ENCODE data around the gene PRKAG3.

Gene PRKAG3

DNA sequence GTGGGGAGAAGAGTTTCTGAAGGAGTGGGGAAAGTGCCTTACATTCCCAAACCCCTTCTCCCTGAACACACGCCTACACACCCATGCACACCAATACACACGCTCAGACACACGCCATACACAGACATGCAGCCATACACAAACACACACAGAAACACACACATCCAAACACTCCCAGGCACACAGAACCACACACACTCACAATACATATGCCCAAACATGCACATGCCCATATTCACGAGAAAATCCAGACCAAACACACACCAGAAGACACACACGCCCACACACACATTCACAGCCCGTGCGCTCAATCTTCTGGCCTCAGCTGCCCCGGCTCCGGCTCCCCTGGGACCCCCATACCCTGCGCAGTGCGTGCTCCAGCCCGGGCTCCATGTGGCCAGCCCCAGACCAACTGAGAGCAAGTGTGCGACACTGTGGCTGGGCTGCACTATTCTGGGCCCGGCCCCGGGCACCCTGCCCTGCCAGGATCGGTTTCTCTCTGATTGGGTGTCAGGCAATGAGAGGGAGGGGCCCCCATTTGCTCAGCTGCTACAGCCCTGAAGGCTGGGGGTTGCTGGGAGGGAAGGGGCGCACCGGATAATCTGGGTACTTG lies at the start of gene PRKAG3:
Gene PRKAG3 (minus strand): TSS at position 426 of the 613 bp plus-strand sequence.
- in situ Hi-C loops (cut with MboI; ENCODE audit: low sequenced_read_pairs), result no loop called here
- DNase-seq (ENCODE audit: low spot score in 2 of 2), result no peak
- no peaks in the 10 kb centered on the region for H3K9me3 ChIP-seq
- peaks cover 22% of the 10 kb centered on the region for H3K27me3 ChIP-seq (ENCODE audit: low read depth)
- H3K4me3 ChIP-seq, result no peak within 1 kb of the TSS
- peaks cover 5% of the 10 kb centered on the region for H3K4me1 ChIP-seq
- H3K36me3 ChIP-seq (replicated peaks), result no peaks in the 10 kb centered on the region

DNA sequence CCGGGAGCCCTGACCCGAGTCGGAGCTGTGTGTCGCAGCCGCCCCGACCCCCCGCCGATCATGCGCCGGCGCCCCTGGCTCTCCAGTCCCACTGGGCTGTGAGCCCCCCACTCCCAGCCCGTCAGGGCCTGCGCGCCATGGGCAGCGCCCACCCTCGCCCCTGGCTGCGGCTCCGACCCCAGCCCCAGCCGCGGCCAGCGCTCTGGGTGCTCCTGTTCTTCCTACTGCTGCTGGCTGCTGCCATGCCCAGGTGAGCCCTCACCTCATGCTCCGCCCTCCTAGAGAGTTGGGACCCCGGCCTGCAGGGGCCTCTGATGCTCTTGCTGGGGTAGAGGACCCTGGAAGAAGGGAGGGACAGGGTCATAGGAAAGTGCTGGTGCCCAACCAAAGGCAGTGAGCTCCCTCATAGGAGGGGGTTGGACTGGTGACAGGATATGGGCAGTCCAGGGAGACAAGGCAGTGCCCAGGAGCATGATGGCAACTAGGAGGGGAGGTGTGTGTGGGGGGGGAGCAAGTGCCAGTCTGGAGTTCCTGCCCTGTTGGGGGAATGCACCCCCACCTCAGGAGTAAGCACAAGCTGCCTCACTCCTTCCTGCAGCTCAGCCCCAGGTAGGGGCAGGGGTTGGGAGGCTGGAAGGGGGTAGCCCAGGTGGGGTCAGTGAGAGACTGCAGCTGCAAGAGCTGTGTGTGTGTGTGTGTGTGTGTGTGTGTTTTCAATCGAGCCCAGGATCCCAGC lies 49.4 kb upstream of the PRKAG3 start:
- Histone ChIP-seq H3K27me3 (ENCODE audit: low read depth) (peaks cover 17% of the 10 kb centered on the region), H3K4me3 (no peak overlapping the region; the same call in 1 of the 2 replicates), H3K9me3 (no peaks in the 10 kb centered on the region), H3K4me1 (peaks cover 2% of the 10 kb centered on the region; the same call in 1 of the 2 replicates), H3K36me3 (replicated peaks) (no peaks in the 10 kb centered on the region)
- DNase-seq (ENCODE audit: low spot score in 2 of 2), result no peak
- in situ Hi-C loops (cut with MboI; ENCODE audit: low sequenced_read_pairs), result no loop called here

DNA sequence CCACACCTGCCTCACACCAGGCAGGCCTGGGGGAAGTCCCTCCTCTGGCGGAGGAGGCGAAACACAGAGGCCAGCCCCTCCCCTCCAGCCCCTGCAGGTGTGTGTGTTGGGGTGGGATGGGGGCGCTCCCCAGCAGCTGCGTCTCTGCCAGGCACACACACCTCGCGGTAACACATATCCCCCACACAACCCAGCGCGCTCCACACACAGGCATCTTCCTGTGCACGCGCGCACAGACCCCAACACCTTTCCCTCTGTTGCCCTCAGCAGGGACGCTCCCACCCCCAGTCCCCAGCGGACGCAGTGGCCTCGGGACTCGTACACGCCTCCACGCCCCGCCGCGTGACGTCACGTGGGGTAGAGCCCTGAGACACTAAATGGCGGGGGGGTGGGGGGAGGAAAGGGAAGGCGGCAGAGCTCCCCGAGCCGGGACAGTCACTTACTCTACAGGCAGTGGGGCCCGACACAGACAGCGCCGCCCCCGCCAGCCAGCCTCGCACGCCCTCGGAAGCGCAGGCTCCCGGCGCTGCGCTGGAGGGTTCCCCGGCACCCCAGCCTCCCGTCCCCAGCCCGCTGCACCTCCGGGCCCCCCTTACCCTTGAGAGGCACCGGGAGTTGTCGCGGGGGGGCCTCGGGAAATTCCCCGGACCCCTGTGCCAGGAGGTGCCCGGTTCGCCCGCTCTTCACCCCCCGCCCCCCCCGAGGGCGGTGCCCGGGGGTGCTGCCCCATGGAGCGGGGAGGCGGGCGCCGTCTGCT lies 48.7 kb upstream of the PRKAG3 start, which contains the start of gene WNT10A:
Gene WNT10A (plus strand): TSS at position 751 of the 757 bp plus-strand sequence. CDS start 144 bp downstream, outside the sequence.
- H3K9me3 ChIP-seq, result no peaks in the 10 kb centered on the region
- peak within 1 kb of the TSS; percentile 21 for H3K4me3 ChIP-seq
- no peaks in the 10 kb centered on the region for H3K36me3 ChIP-seq (replicated peaks)
- H3K27me3 ChIP-seq (ENCODE audit: low read depth), result peaks cover 17% of the 10 kb centered on the region
- DNase-seq (ENCODE audit: low spot score in 2 of 2), result no peak
- in situ Hi-C loops (cut with MboI; ENCODE audit: low sequenced_read_pairs), result no loop called here
- peaks cover 2% of the 10 kb centered on the region; the same call in 1 of the 2 replicates for H3K4me1 ChIP-seq

DNA sequence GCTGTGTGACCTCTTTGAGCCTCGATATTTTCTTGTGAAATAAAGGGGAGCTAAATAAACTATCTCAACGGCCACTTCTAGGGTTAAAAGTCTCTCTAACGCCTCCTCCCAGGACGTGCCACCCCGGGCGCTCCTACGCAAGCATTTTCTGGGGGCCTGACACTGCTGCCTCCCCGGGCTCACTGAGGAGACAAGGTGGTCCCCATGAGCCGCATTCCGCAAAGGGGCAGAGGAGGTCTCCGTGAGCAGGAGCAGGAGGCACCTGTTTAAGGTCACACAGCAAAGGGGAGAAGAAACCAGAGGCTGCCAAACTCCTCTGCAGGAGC lies 48.1 kb upstream of the PRKAG3 start:
- Histone ChIP-seq H3K4me1 (peaks cover 2% of the 10 kb centered on the region; the same call in 1 of the 2 replicates), H3K27me3 (ENCODE audit: low read depth) (peaks cover 17% of the 10 kb centered on the region), H3K4me3 (no peak overlapping the region; the same call in 1 of the 2 replicates), H3K9me3 (no peaks in the 10 kb centered on the region), H3K36me3 (replicated peaks) (no peaks in the 10 kb centered on the region)
- in situ Hi-C loops (cut with MboI; ENCODE audit: low sequenced_read_pairs), result no loop called here
- DNase-seq (ENCODE audit: low spot score in 2 of 2), result no peak

DNA sequence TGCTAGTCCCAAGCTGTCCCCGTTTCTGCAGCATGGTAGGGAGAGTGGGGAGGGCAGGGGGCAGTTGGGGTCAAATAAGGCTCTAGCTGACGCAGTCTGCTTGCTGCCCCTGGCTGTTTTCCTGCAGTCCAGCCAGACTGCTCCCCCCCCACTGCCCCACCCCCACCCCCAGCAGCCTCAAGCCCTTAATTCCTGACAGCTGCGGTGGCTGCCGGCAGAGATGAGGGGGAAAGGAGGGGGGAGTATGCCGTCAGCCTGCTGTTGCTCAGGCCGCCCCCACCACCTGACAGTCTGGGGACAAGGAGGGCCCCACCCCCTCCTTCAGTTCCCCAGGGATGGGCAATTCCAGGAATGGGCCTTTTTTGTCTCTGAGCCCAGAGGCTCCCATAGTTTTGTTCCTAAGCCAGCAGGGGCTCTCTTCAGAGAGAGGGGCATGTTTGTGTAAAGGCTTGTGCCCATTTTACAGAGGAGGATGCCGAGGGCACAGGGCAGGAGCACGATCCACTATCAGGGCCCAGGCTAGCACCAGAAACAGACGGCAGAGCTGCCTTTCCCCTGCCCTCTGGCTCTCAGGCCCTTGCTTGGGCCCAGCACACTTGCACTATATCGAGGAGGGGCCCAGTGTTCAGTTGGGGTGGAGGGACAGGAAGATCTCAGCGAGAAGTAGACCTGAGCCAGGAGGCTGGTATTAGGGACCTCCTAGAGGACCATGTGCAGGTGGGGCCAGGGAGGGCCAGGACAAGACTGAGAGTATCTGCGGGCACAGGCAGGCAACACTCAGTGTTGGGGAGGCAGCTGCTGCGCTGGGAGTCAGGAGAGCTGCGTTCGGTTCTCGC lies 47.5 kb upstream of the PRKAG3 start:
- peaks cover 2% of the 10 kb centered on the region; the same call in 1 of the 2 replicates for H3K4me1 ChIP-seq
- H3K9me3 ChIP-seq, result no peaks in the 10 kb centered on the region
- H3K36me3 ChIP-seq (replicated peaks), result no peaks in the 10 kb centered on the region
- no peak overlapping the region for H3K4me3 ChIP-seq
- H3K27me3 ChIP-seq (ENCODE audit: low read depth), result peaks cover 17% of the 10 kb centered on the region
- DNase-seq (ENCODE audit: low spot score in 2 of 2), result no peak
- in situ Hi-C loops (cut with MboI; ENCODE audit: low sequenced_read_pairs), result no loop called here

DNA sequence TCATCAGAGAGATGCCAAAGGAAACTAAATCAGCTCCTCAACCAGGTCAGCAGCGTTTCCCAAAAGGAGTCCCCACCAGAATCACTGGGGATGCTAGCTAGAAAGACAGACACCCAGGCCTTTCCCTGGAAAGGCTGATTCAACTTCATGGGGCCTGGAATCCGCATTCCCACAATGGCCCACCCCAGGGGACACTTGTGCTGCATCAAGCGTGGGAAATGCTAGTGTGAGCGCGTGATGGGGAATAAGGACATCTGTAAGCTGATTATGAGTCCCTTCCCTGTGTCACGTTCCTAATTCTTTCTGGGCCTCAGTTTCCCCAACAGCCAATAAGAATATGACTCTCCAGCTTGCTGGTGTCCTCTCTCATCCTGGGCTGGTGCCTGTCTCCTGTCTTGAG lies 46.9 kb upstream of the PRKAG3 start:
- H3K4me3 ChIP-seq, result no peak overlapping the region
- no peaks in the 10 kb centered on the region for H3K9me3 ChIP-seq
- H3K36me3 ChIP-seq (replicated peaks), result no peaks in the 10 kb centered on the region
- no peak for DNase-seq (ENCODE audit: low spot score in 2 of 2)
- peaks cover 17% of the 10 kb centered on the region for H3K27me3 ChIP-seq (ENCODE audit: low read depth)
- H3K4me1 ChIP-seq, result peaks cover 2% of the 10 kb centered on the region; the same call in 1 of the 2 replicates
- in situ Hi-C loops (cut with MboI; ENCODE audit: low sequenced_read_pairs), result no loop called here

DNA sequence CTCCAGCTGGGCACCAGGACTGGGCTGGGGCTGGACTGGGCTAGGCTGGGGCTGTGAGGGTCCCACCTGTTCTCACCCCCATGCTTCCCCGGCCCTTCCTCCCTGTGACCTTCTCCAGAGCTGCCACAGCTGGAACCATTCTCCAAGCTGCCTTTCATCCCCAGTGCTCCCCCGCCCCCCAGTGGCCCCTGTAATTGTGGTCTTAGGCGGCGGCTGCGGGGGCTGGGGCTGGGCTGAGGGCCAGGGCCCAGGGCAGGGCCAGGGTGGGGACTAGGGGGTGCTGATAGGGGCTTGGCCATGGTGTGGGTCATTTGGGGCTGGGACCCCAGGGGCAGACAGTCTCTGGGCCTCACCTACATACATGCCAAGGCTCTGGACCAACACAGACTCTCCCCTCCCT lies 46.3 kb upstream of the PRKAG3 start:
- H3K27me3 ChIP-seq (ENCODE audit: low read depth), result peaks cover 17% of the 10 kb centered on the region
- H3K9me3 ChIP-seq, result no peaks in the 10 kb centered on the region
- in situ Hi-C loops (cut with MboI; ENCODE audit: low sequenced_read_pairs), result no loop called here
- no peak for DNase-seq (ENCODE audit: low spot score in 2 of 2)
- H3K36me3 ChIP-seq (replicated peaks), result no peaks in the 10 kb centered on the region
- H3K4me3 ChIP-seq, result no peak overlapping the region
- no peaks in the 10 kb centered on the region for H3K4me1 ChIP-seq

DNA sequence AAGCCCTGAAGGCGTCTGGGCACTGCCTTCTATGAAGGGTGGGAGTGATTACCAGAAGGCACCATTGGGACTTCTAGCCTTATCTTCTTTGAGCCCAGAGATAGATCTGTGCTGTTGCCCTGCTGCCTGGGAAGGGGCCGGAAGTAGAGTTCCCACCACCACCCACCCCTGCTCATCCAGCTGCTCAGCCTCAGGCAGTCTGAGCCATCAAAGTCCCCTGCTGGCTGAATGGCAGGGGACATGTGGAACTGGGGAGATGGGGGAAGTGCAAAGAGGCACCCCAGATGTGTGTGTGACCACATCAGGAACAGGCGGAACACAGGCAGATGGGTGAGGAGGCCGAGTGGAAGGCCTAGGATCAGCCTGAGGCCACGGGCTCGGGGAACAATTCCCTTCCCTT lies 45.7 kb upstream of the PRKAG3 start:
- DNase-seq (ENCODE audit: low spot score in 2 of 2), result no peak
- Histone ChIP-seq H3K9me3 (no peaks in the 10 kb centered on the region), H3K36me3 (replicated peaks) (no peaks in the 10 kb centered on the region), H3K4me1 (no peaks in the 10 kb centered on the region), H3K4me3 (no peak overlapping the region), H3K27me3 (ENCODE audit: low read depth) (peaks cover 22% of the 10 kb centered on the region)
- in situ Hi-C loops (cut with MboI; ENCODE audit: low sequenced_read_pairs), result no loop called here

DNA sequence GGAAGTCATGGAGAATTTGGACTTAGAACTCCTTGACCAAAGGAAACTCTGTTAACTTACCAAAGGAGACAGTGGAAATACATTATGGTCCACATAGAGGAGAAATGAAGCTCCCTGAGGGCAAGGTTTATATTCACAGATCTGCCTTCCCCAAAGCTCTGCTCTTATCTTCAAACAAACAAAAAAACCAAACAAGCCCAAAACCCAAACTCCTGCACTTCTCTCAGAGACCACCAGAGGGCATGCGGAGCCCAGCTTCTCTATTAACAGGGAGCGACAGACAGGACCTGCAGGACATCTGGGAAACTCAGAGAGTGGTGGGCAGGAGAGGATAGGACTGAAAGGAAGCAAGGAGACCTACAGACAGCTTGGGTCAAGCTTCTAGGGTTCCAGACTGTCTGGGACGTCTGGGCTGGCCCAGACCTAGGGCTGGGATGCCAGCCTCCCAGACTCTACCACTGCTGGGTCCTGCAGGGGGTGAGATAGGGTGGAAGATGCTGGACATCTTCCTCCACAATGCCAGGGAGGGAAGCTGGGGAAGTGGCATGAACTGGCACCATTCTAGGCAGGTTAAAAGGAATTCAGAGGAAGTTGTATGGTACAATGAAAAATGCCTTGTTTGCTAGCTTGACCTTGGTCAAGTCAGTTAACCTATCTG lies 45.1 kb upstream of the PRKAG3 start:
- in situ Hi-C loops (cut with MboI; ENCODE audit: low sequenced_read_pairs), result no loop called here
- DNase-seq (ENCODE audit: low spot score in 2 of 2), result peak; percentile 40 to 78
- Histone ChIP-seq H3K4me3 (no peak overlapping the region), H3K27me3 (ENCODE audit: low read depth) (peaks cover 28% of the 10 kb centered on the region), H3K9me3 (no peaks in the 10 kb centered on the region), H3K36me3 (replicated peaks) (no peaks in the 10 kb centered on the region), H3K4me1 (no peaks in the 10 kb centered on the region)

DNA sequence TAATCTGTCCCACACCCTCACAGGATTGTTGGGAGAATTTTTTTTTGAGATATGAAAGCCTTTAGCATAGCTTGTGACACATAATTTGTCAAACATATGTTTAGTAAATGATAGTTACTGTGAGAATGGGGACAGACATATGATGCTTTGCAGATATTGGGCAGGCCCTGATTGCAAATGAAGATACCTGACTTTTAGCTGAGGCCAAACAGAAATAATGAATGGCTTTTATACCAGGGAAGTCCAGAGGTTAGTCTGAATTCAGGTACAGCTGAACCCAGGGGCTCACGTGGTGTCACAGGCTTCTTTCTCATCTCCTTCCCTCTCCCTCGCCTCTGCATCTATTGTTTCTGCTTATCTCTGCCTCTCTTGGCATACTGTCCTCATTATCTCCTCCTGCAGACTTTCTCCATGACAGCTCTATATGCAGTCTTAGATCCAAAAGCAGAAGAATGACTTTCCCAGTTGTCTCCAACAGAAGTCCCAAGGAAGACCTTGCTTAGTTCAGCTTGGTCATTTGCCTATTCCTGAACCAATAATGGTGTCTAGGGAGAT lies 44.2 kb upstream of the PRKAG3 start:
- peaks cover 33% of the 10 kb centered on the region for H3K27me3 ChIP-seq (ENCODE audit: low read depth)
- H3K36me3 ChIP-seq (replicated peaks), result no peaks in the 10 kb centered on the region
- H3K9me3 ChIP-seq, result no peaks in the 10 kb centered on the region
- no peaks in the 10 kb centered on the region for H3K4me1 ChIP-seq
- DNase-seq (ENCODE audit: low spot score in 2 of 2), result no peak
- no peak overlapping the region for H3K4me3 ChIP-seq
- in situ Hi-C loops (cut with MboI; ENCODE audit: low sequenced_read_pairs), result no loop called here

DNA sequence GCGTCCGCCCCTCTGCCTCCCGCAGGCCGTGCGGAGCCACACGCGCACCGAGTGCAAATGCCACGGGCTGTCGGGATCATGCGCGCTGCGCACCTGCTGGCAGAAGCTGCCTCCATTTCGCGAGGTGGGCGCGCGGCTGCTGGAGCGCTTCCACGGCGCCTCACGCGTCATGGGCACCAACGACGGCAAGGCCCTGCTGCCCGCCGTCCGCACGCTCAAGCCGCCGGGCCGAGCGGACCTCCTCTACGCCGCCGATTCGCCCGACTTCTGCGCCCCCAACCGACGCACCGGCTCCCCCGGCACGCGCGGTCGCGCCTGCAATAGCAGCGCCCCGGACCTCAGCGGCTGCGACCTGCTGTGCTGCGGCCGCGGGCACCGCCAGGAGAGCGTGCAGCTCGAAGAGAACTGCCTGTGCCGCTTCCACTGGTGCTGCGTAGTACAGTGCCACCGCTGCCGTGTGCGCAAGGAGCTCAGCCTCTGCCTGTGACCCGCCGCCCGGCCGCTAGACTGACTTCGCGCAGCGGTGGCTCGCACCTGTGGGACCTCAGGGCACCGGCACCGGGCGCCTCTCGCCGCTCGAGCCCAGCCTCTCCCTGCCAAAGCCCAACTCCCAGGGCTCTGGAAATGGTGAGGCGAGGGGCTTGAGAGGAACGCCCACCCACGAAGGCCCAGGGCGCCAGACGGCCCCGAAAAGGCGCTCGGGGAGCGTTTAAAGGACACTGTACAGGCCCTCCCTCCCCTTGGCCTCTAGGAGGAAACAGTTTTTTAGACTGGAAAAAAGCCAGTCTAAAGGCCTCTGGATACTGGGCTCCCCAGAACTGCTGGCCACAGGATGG lies 42.0 kb upstream of the PRKAG3 start:
- Histone ChIP-seq H3K4me1 (no peaks in the 10 kb centered on the region), H3K36me3 (replicated peaks) (no peaks in the 10 kb centered on the region), H3K9me3 (no peaks in the 10 kb centered on the region), H3K4me3 (no peak overlapping the region), H3K27me3 (ENCODE audit: low read depth) (peaks cover 32% of the 10 kb centered on the region)
- in situ Hi-C loops (cut with MboI; ENCODE audit: low sequenced_read_pairs), result no loop called here
- DNase-seq (ENCODE audit: low spot score in 2 of 2), result no peak

DNA sequence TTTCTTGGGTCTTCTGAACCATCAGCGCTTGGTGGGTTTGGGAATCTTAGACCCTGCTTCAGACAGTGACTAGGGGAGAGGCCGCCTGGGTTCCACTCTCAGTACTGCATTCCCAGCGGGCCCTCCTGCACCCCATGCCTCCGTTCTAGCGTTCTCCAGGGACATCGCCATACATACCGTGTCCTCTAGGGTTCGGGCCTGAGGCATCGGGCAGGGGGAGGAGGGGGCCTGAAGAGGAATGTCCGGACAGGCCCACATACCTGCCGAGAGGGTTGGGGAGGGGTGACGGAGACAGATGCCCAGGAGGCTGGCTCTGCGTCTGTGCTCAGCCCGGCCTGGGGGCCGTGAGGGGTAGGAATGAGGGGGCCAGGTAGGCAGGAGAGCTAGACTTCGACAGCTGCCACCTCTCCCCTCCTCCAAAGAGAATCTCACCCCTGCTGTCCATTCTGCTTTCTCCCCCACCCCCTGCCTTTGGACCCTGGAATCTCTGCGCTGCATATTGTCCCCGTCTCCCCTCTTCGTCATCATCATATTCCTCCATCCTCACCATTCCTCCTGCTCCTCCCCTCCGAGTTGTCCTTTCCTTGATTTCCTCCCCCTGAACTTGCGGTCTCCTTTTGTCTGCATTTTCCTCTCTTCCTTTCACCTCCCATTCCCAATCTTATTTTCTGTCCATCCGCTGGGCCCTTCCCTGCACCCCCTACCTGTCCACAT lies 41.2 kb upstream of the PRKAG3 start:
- H3K27me3 ChIP-seq (ENCODE audit: low read depth), result peaks cover 35% of the 10 kb centered on the region
- in situ Hi-C loops (cut with MboI; ENCODE audit: low sequenced_read_pairs), result no loop called here

More for the DNA sequence above, 41.2 kb upstream of the PRKAG3 start:
- Histone ChIP-seq H3K9me3 (no peaks in the 10 kb centered on the region), H3K36me3 (replicated peaks) (no peaks in the 10 kb centered on the region), H3K4me3 (no peak overlapping the region), H3K4me1 (no peaks in the 10 kb centered on the region)
- no peak for DNase-seq (ENCODE audit: low spot score in 2 of 2)
